T-helper 1 cell treated with Interleukin-12 subunit alpha and Interleukin-12 subunit beta and Interleukin-4 antibody, amounts not matched to agents 30 ng/mL and 1 ng/mL, for 36 hours (primary cell): ENCODE results near the gene FAM193B. TPM values are rescaled to one million over a fixed set of nuclear protein-coding genes. Genes with fewer than 3 reads are reported as not detected.

Source experiments
- intact Hi-C: fragments of 100-400 bp; cut with micrococcal nuclease; formaldehyde crosslinking; loops from one replicate; pipeline ENCODE4 v1.15.1; 2024
- total RNA-seq: library from RNA; stranded (reverse); gene quantifications from 2 replicates; pipeline ENCODE4 v1.2.3, GENCODE V29; 2022

Gene FAM193B
- total RNA-seq, 1 donor from 2014 or later, result 93.8 TPM

- intact Hi-C loops, result no loop called here
These were observed 50.8 kb downstream of the FAM193B start for GRCh38 chr5:177503351-177504085.

DNA sequence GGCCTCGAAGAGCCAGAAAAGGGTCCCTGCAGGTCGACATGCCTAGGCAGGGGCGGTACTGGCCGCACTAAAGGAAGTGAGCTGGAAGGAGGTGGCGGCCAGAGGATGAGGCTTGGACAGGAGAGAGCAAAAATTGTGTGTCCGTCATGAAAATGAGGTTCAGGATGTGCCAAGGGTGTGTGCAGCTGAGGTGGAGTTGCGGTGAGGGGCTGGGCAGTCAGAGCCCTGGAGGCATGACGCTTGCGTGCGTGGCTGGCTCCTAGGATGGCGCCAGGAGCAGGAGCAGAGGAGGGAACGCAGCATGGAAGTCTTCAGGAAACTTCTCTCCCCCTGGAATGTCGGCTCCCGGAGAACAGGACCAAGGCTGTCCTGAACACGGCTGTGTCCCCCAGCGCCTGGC, 51.5 kb downstream of the FAM193B start:
- intact Hi-C loops, result no loop called here

DNA sequence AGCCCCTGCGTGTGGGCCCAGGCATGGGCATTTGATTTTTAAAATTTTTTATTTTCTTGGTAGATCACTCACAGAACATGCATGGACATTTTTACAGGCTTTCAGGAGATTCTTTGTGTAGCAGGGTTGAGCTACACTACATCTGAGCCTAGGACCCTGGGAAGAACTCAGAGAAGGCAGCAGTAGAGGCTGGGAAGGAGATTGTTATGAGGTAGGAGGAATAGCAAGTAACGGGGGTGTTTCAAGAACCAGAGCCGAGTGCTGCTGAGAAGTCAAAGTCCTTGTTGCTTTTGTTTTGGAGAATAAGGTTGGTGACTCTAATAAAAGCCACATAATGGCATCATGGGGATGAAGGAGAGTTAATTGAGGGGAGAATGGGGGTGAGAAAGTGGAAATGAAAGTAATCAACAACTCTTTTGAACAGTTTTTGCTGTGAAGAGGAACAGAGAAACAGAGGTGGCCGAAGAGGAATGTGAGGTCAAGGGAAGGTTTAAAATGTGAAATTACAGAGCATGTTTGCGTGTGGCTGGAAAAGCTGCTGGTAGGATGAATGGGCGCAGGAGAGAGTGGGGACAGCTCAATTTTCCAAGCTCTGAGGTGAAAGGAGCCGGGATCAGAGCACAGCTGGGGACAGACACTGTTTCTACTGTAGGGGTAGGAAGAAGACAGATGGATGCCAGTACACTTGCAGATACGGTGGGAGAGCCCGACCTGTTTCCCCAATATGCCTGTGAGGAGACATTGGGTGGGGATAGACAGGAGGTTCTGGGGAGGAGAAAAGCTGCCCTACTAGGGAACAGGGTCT, 52.3 kb downstream of the FAM193B start:
- intact Hi-C loops, result loop anchor here (1.0 to 2.0 kb wide), 2 partner anchors 112 to 387 kb away; no protein-coding TSS in a partner anchor

DNA sequence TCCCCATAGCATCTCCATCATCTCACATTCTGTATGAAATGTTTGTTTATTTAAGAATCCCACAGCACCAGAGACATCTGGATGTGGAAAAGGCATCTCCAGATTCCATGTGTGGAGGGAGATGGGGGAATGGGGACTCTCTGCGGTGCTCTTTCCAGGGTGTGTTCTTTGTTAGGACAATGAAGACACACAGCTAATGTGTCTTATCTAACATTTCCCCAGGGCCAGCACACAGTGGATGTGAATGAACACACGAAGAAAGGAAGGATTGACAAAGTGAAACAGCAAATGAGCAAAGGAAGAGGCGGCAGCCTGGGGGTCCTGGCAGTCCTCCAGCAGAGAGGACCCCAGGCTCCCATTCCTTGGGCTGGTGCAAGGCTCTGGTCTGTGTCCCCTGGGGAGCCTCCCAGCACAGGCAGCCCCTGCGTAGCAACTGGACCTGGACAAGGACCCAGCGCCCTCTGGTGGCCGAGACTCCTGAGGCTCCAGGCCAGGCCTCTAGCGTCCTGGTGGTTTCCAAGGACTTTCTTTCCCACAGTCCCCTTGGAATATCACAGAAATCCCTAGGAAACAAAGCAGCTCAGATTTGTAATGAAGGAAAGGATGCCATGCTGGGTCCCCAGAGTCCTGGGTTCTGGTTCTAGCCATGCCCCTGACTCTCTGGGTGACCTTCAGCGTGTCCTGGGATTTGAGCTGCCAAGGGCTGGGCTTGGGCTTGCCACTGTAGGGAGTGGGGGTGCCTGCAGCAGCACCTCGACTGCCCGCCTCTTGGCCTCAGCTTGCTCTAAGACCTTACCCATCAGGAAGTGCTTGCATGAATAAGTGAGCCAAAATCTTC, 53.5 kb downstream of the FAM193B start:
- intact Hi-C loops, result loop anchor here (1.0 to 2.0 kb wide), 3 partner anchors 111 to 386 kb away; no protein-coding TSS in a partner anchor

- intact Hi-C loops, result loop anchor here (1.0 to 10.0 kb wide), 6 partner anchors 92 to 855 kb away; partner anchors contain the start of genes NHP2, NSD1, TMED9 and TSPAN17
These were observed 54.5 kb downstream of the FAM193B start for GRCh38 chr5:177499842-177500241.

DNA sequence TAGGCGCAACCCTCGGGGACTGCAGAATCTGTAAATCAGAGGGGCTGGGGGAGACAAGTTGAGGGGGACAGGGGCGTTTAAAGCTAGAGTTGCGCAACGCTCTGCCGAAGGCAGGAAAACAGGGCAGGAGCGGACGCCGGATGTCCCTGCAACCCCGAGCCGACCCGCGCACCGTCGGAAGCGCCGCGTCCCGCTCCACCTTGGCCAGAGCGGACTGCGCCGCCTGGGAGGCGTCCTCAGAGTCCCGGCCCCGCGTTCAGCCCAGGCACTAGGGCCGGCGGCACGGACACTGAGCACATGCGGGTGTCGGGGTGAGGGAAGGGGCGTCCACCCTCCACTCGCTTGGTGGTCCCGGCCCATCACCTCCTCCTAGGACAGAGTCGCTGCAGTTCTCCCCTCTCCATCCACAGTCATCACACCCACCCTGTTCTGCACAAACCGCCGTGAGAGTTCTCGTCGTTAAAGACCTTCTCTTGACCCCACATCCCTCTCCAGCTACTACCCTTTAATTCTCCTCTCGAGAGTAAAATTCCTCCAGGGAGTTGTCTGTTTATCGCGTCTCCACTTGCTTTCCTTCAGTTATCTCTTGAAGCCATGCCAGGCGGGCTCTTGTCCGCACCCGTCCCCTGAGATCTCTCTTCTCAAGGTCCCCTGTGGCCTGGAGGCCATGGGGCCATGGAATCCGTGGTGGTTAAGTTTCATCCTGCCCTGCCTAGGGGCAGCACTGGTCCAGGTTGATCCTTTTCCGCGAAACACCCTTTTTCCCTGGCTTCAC, 56.2 kb downstream of the FAM193B start:
- intact Hi-C loops, result loop anchor here (5.0 to 10.0 kb wide), 4 partner anchors 94 to 853 kb away; partner anchors contain the start of genes NHP2, NSD1, TMED9 and TSPAN17

GRCh38 chr5:177497292-177498012, 56.9 kb downstream of the FAM193B start, which contains the start of gene PDLIM7:
Gene PDLIM7, minus strand, starts transcription at chr5:177497604. Its CDS starts 1,092 bp downstream, at chr5:177496512.
- intact Hi-C loops, result loop anchor here (1.0 to 10.0 kb wide), 17 partner anchors 19 to 853 kb away; partner anchors contain the start of genes B4GALT7, DBN1, DDX41 and FAM193B

DNA sequence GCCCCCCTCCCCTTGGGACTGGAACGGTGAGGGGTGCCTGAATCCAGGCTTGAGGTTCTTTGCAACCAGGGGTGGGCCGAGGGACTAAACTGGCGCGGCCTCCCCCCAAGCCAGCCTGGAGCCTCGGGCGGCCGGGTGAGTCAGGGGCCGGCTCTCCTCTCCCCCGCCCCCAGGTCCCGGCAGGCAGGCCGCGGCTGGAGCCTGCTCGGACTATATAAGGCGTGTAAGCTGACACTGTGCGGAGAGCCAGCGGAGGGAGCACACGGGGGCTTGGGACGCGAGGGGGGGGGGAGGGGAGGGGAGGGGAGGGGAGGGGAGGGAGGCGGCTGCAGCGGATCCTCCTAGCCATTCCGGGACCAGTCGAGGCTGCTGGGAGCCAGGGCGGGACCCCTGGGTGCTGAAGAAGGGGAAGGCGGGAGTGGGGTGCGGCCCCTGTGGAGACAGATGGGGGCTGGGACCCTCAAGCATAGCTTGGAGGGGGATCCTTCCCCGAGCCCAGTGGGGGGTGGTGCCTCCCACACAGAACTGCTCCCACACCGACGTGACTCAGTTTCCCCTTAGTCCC, 57.6 kb downstream of the FAM193B start:
- intact Hi-C loops, result loop anchor here (1.0 to 10.0 kb wide), 17 partner anchors 18 to 852 kb away; partner anchors contain the start of genes B4GALT7, DBN1, DDX41 and FAM193B

GRCh38 chr5:177496070-177496726, 58.2 kb downstream of the FAM193B start:
- intact Hi-C loops, result loop anchor here (2.0 to 10.0 kb wide), 5 partner anchors 17 to 851 kb away; partner anchors contain the start of genes NHP2, NSD1, TMED9 and TSPAN17

GRCh38 chr5:177495243-177496060, 58.9 kb downstream of the FAM193B start:
- intact Hi-C loops, result loop anchor here (2.0 to 10.0 kb wide), 5 partner anchors 17 to 851 kb away; partner anchors contain the start of genes NHP2, NSD1, TMED9 and TSPAN17

DNA sequence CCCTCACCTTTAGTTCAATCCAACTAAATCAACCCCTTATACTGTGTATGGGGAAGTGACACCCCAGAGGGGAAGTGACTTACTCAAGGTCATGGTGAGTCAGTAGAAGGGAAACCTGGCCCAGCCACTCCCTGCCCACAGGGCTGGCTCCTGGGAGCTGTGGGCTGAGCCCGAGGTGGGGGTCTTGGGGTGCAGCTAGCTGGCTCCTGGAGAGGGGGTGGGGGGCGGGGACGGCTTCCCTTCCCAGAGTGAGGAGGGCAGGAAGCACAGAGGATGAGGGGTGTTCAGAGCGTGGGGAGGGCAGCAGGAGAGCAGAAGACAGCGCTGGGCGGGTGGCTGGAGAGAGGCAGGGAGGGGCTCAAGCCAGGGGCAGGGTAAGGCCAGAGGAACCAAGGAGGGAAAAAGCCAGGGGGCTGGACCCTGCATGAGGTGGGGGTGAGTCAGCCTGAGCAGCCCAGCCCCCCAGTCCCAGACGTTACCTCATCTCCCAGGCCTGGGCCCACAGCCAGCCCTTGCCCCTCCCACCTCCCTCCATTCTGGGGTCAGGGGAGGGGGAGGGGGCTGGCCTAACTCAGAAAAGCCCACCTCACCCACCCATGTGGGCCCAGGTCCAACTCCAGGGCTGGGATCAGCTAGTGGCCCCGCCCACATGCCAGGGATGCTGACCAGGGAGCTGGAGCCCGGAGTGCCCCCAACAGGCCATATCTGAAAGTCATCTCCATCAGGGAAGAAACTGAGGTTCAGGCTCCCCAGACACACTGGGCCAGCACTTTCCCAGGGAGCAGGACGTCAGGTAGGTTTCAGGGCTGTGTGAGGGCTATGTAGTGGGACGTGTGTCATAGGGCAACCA, 59.8 kb downstream of the FAM193B start:
- intact Hi-C loops, result loop anchor here (5.0 to 10.0 kb wide), 4 partner anchors 98 to 850 kb away; partner anchors contain the start of genes NHP2, NSD1, TMED9 and TSPAN17

DNA sequence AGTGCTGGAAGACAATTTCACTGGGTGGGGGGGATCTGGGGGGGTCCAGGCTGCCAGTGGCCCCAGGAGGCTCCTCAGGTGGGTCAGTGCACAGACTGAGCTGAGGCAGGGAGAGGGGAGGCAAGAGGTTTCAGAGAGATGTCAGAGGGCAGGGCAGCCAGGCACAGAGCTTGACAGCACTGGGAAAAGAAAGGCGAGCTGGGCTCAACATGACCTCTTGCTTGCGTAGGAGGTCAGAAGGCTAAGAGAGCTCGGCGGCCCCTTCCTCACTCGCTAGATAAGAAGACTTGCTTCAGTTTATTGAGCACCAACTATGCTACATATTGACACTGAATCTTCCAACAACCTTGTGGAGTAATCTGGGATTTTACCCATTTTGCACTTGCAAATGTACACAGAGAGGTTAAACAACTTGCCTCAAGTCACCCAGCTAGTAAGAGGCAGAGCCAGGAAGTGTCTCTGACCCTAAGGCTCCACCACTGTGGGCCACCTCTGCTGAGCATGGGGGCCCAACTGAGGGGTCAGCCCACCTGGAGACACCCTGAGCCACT, 60.5 kb downstream of the FAM193B start:
- intact Hi-C loops, result loop anchor here (10.0 kb wide), 1 partner anchor 849 kb away; the partner anchor contains the start of gene TSPAN17

DNA sequence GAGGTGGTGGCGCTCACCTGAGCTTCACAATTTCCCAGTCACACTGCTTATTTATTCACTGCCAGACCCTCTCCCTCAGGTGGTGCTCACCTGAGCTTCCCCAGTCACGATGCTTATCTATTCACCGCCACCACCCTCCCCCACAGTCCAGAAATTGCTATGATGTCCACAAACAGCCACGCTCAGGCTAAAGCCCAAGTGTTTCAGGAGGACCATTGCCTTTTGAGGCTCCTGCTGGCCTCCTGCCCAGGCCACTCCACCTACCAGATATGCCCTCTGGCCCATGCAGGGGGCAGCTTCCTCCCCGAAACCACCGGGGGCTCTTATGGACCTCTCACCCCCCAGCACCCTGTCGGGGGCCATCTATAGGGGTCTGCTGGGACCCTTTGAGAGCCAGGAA, 61.5 kb downstream of the FAM193B start:
- intact Hi-C loops, result loop anchor here (10.0 kb wide), 1 partner anchor 848 kb away; the partner anchor contains the start of gene TSPAN17

- intact Hi-C loops, result loop anchor here (10.0 kb wide), 1 partner anchor 847 kb away; the partner anchor contains the start of gene TSPAN17
These were observed 62.2 kb downstream of the FAM193B start for GRCh38 chr5:177491983-177492746.

DNA sequence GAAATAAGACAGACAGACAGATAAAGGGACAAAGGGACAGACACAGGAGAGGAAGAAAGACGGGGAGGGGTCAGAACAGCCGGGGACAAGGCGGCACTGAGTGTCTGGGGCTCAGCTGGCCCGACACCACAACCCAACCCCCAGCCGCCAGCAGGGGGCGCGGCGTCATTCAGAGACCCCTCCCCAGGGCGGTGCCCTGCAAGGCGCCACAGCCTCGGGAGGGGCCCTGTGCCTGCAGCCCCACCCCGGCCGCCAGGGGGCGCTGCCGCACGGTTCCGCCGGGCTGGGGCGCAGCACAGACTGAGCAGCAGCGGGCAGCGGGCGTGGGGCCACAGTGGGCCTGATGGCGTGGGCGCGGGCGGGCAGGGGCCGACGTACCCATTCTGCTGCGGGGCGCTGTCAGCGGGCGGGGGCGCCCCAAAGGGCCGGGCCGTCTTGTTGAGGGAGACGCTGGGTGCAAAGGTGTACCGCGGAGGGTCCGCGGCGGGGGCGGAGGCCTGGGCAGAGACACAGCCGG, 62.9 kb downstream of the FAM193B start:
- intact Hi-C loops, result loop anchor here (10.0 kb wide), 1 partner anchor 847 kb away; the partner anchor contains the start of gene TSPAN17
